GM23248 (cell line): ENCODE data around the gene NR4A1.

ENCODE experiments used
- EZH2 ChIP-seq: fragments of 200-600 bp; sonication (generic); IDR thresholded peaks from 2 replicates; pipeline ENCODE4 v1.6.1; 2018; ENCODE audit warnings: antibody characterized with exemption, mild to moderate bottlenecking; ENCODE audit not compliant: insufficient read depth, poor library complexity, severe bottlenecking
- EZH2phosphoT487 ChIP-seq: fragments of 200-600 bp; sonication (generic); IDR thresholded peaks from 2 replicates; pipeline ENCODE4 v1.6.1; 2018; ENCODE audit warnings: antibody characterized with exemption, moderate library complexity, mild to moderate bottlenecking, low read depth; ENCODE audit not compliant: insufficient read depth

- no peak for TF ChIP-seq EZH2
- no peak for TF ChIP-seq EZH2phosphoT487
Observed at GRCh38 chr12:52063082-52063924, 12.1 kb downstream of the NR4A1 start.
